ENCODE data around the gene RAPGEF4. TPM values are rescaled to one million over a fixed set of nuclear protein-coding genes. Genes with fewer than 3 reads are reported as not detected.

The RAPGEF4 gene
- total and polyA plus RNA-seq, 9 of the 15 experiments (the other 6 are each of a cell fraction or from before 2014, with no cell fraction given): 0.04 to 0.33 (median 0.13) TPM; not detected in 6

DNA sequence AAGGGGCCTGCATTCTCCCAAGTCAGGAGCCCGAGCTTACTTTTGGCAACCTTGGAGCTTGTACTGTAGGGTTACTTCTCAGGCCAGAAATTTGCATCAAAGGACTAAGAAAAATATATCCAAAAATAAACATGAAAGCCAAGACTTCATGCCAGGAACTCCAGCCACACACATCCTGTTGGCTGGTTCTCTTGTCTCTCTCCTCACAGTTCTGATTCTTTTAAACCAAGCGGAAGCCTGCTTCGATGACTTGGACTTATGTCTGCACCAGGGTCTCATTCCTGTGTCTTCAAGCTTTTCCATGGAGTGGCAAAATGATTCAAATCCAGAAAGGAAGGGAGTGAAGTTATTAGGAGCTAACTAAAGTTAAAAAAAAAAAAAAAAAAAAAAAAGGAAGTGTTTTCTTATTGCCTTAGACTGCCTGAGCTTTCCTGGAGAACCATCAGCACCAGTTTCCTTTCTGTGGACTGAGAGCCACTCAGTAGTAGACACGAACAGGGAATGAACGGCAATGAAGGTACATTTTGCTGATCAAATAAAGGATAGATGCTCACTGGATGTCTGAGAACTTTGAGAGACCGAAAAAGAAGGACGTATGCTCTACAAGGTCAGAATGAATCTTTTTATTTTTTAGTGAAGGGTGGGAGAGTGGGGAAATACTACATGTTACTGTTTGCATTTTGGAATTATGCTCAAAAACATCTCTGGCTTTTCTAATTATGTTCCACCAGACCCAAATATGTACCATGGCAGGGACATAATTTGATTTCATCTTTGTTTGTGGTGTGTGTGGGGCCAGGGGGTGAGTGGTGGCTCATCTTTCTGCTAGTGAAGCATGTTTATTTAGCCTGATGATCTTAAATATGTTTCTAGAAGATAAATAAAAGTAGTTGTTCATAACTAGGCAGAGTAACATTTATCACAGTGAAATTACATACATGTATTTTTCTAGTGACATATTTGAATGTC lies 86.0 kb downstream of the RAPGEF4 start:
- Histone ChIP-seq H3K9ac (ENCODE audit: insufficient read depth in 1 of 2, low read depth in 2 of 2, low read length in 2 of 2) (no peak overlapping the region), H2AFZ (ENCODE audit: low read depth, low read length) (no peak overlapping the region), H3K27me3 (ENCODE audit: control insufficient read depth in 2 of 2, insufficient read depth in 2 of 2, low read length in 2 of 2) (peaks cover 2 to 15% of the 10 kb centered on the region in 2 experiments; a peak in 3 of 5 replicates), H3K9me3 (replicated peaks; ENCODE audit: control insufficient read depth, insufficient read depth, low read depth, low read length) (no peaks in the 10 kb centered on the region), H3K4me3 (no peak overlapping the region), H3K27ac (ENCODE audit: extremely low read depth, low read depth, low read length) (no peak overlapping the region), H4K20me1 (replicated peaks; ENCODE audit: control insufficient read depth, insufficient read depth, low read length) (no peaks in the 10 kb centered on the region), H3K4me1 (replicated peaks in 1 of 2; ENCODE audit: control insufficient read depth in 2 of 2, insufficient read depth in 2 of 2, low read length in 2 of 2) (no peaks in the 10 kb centered on the region), H3K79me2 (ENCODE audit: control insufficient read depth, insufficient read depth, low read length) (no peaks in the 10 kb centered on the region), H3K4me2 (ENCODE audit: insufficient read depth, low read length) (no peak overlapping the region), H3K9me1 (ENCODE audit: control insufficient read depth, insufficient read depth, low read length) (no peaks in the 10 kb centered on the region), H3K36me3 (ENCODE audit: control insufficient read depth, insufficient read depth, low read length) (no peaks in the 10 kb centered on the region)
- no peak for TF ChIP-seq CBX2 (IDR thresholded peaks at IDR 0.05; ENCODE audit: insufficient read depth, low read length, poor library complexity, severe bottlenecking)
- TF ChIP-seq ZBTB8A (IDR thresholded peaks at IDR 0.05; ENCODE audit: partially characterized antibody): no peak
- TF ChIP-seq, protein P1, sequence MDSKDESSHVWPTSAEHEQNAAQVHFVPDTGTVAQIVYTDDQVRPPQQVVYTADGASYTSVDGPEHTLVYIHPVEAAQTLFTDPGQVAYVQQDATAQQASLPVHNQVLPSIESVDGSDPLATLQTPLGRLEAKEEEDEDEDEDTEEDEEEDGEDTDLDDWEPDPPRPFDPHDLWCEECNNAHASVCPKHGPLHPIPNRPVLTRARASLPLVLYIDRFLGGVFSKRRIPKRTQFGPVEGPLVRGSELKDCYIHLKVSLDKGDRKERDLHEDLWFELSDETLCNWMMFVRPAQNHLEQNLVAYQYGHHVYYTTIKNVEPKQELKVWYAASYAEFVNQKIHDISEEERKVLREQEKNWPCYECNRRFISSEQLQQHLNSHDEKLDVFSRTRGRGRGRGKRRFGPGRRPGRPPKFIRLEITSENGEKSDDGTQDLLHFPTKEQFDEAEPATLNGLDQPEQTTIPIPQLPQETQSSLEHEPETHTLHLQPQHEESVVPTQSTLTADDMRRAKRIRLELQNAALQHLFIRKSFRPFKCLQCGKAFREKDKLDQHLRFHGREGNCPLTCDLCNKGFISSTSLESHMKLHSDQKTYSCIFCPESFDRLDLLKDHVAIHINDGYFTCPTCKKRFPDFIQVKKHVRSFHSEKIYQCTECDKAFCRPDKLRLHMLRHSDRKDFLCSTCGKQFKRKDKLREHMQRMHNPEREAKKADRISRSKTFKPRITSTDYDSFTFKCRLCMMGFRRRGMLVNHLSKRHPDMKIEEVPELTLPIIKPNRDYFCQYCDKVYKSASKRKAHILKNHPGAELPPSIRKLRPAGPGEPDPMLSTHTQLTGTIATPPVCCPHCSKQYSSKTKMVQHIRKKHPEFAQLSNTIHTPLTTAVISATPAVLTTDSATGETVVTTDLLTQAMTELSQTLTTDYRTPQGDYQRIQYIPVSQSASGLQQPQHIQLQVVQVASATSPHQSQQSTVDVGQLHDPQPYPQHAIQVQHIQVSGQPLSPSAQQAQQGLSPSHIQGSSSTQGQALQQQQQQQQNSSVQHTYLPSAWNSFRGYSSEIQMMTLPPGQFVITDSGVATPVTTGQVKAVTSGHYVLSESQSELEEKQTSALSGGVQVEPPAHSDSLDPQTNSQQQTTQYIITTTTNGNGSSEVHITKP (IDR thresholded peaks at IDR 0.05; ENCODE audit: partially characterized antibody): no peak
- no peak for TF ChIP-seq XRCC4 (IDR thresholded peaks at IDR 0.05; ENCODE audit: extremely low read depth, insufficient read depth, insufficient read length)
- no peak for TF ChIP-seq ZNF282 (CRISPR knock-in tag; IDR thresholded peaks at IDR 0.05)
- ATAC-seq (no peak), FAIRE-seq (no peak), DNase-seq (ENCODE audit: extremely low read depth in 1 of 4, low spot score in 3 of 4) (no peak)
- WGBS (ENCODE audit: insufficient coverage, low coverage, missing lambda C conversion rate): 4% methylated on average over 7 of the region's 7 CpGs
- BruUV-seq (replicated peaks): no TSS peak
- POLR2A ChIA-PET: interaction anchor here (0.9 kb wide), 1 partner anchor 449 kb away, joined by 4 read pairs; no protein-coding TSS in a partner anchor
- CTCF ChIA-PET (ENCODE audit: low intra/inter-chr PET ratio): no interaction called here
- in situ Hi-C loops (cut with MboI): no loop called here
- intact Hi-C loops (cut with micrococcal nuclease): no loop called here

Data from K562 (cell line).